BLaER1 (cell line): Measurements from ENCODE around the gene PDE11A.

Experiments used
- H3K27ac ChIP-seq: shearing (Covaris generic); formaldehyde crosslinking; 2 replicates; pipeline ENCODE4 v1.8.1; 2022
- H3K27me3 ChIP-seq: shearing (Covaris generic); formaldehyde crosslinking; 2 replicates; pipeline ENCODE4 v1.8.1; 2022
- H3K36me3 ChIP-seq: shearing (Covaris generic); formaldehyde crosslinking; 2 replicates; pipeline ENCODE4 v1.8.1; 2022
- H3K4me1 ChIP-seq: shearing (Covaris generic); formaldehyde crosslinking; 2 replicates; pipeline ENCODE4 v1.8.1; 2022
- H3K4me2 ChIP-seq: shearing (Covaris generic); formaldehyde crosslinking; 2 replicates; pipeline ENCODE4 v1.8.1; 2022
- H3K4me3 ChIP-seq: shearing (Covaris generic); formaldehyde crosslinking; 2 replicates; pipeline ENCODE4 v1.8.1; 2022
- H3K9ac ChIP-seq: shearing (Covaris generic); formaldehyde crosslinking; 2 replicates; pipeline ENCODE4 v1.8.1; 2022
- H3K9me3 ChIP-seq: shearing (Covaris generic); formaldehyde crosslinking; 2 replicates; pipeline ENCODE4 v1.8.1; 2022
- H4K20me1 ChIP-seq: shearing (Covaris generic); formaldehyde crosslinking; 2 replicates; pipeline ENCODE4 v1.8.1; 2022
- Cebpa-rat ChIP-seq: shearing (Covaris generic); IDR thresholded peaks from 2 replicates; pipeline ENCODE4 v1.8.1; 2022

The PDE11A gene

GRCh38 chr2:177582000-177582399 lies 490.6 kb downstream of the PDE11A start:
- no peak for TF ChIP-seq Cebpa-rat
- Histone ChIP-seq H3K27ac (no peak overlapping the region), H3K4me3 (no peak overlapping the region), H4K20me1 (no peaks in the 10 kb centered on the region), H3K27me3 (no peaks in the 10 kb centered on the region), H3K9ac (no peak overlapping the region), H3K4me1 (no peaks in the 10 kb centered on the region), H3K4me2 (no peak overlapping the region), H3K9me3 (no peaks in the 10 kb centered on the region), H3K36me3 (no peaks in the 10 kb centered on the region)

GRCh38 chr2:177579486-177580036 lies 493.0 kb downstream of the PDE11A start:
- no peaks in the 10 kb centered on the region for H3K4me1 ChIP-seq
- no peak overlapping the region for H3K4me3 ChIP-seq
- no peaks in the 10 kb centered on the region for H3K27me3 ChIP-seq
- TF ChIP-seq Cebpa-rat = no peak
- H3K27ac ChIP-seq = no peak overlapping the region
- H3K9ac ChIP-seq = no peak overlapping the region
- H3K36me3 ChIP-seq = no peaks in the 10 kb centered on the region
- H4K20me1 ChIP-seq = no peaks in the 10 kb centered on the region
- H3K9me3 ChIP-seq = no peaks in the 10 kb centered on the region
- no peak overlapping the region for H3K4me2 ChIP-seq

- no peak for TF ChIP-seq Cebpa-rat
- H3K4me1 ChIP-seq = no peaks in the 10 kb centered on the region
- no peak overlapping the region for H3K27ac ChIP-seq
- H3K36me3 ChIP-seq = no peaks in the 10 kb centered on the region
- no peaks in the 10 kb centered on the region for H3K27me3 ChIP-seq
- H3K9ac ChIP-seq = no peak overlapping the region
- H3K4me3 ChIP-seq = no peak overlapping the region
- no peaks in the 10 kb centered on the region for H3K9me3 ChIP-seq
- H4K20me1 ChIP-seq = no peaks in the 10 kb centered on the region
- no peak overlapping the region for H3K4me2 ChIP-seq
Observed at GRCh38 chr2:177578454-177578853, 494.1 kb downstream of the PDE11A start.

GRCh38 chr2:177577075-177577474 lies 495.5 kb downstream of the PDE11A start:
- Histone ChIP-seq H3K4me3 (no peak overlapping the region), H3K27me3 (no peaks in the 10 kb centered on the region), H3K36me3 (no peaks in the 10 kb centered on the region), H3K27ac (no peak overlapping the region), H3K4me2 (no peak overlapping the region), H3K9me3 (no peaks in the 10 kb centered on the region), H3K4me1 (no peaks in the 10 kb centered on the region), H3K9ac (no peak overlapping the region), H4K20me1 (no peaks in the 10 kb centered on the region)
- no peak for TF ChIP-seq Cebpa-rat

- Histone ChIP-seq H3K4me1 (no peaks in the 10 kb centered on the region), H3K9me3 (no peaks in the 10 kb centered on the region), H4K20me1 (no peaks in the 10 kb centered on the region), H3K9ac (no peak overlapping the region), H3K27me3 (no peaks in the 10 kb centered on the region), H3K4me3 (no peak overlapping the region), H3K36me3 (no peaks in the 10 kb centered on the region), H3K4me2 (no peak overlapping the region), H3K27ac (no peak overlapping the region)
- TF ChIP-seq Cebpa-rat = no peak
Observed at GRCh38 chr2:177575358-177575757, 497.2 kb downstream of the PDE11A start.

- no peaks in the 10 kb centered on the region for H4K20me1 ChIP-seq
- no peak overlapping the region for H3K4me2 ChIP-seq
- H3K9me3 ChIP-seq = no peaks in the 10 kb centered on the region
- H3K27ac ChIP-seq = no peak overlapping the region
- no peaks in the 10 kb centered on the region for H3K36me3 ChIP-seq
- no peak overlapping the region for H3K4me3 ChIP-seq
- no peaks in the 10 kb centered on the region for H3K27me3 ChIP-seq
- TF ChIP-seq Cebpa-rat = no peak
- no peaks in the 10 kb centered on the region for H3K4me1 ChIP-seq
- H3K9ac ChIP-seq = no peak overlapping the region
Observed at GRCh38 chr2:177574356-177574755, 498.2 kb downstream of the PDE11A start.
